Right lobe of liver (tissue), 4 donors: ENCODE results near the gene GDPD4.

Experiments used
- CTCF ChIP-seq, 4 donors: fragments of 200-600 bp in 3 of 4; fragments of 450-650 bp in 1 of 4; IDR thresholded peaks; one replicate each; pipeline versions ENCODE4 v1.5.1 to v1.8.0; 2016 to 2022; ENCODE audit warnings: antibody characterized with exemption in 4 of 4, mild to moderate bottlenecking in 2 of 4
- POLR2A ChIP-seq: fragments of 450-650 bp; IDR thresholded peaks from one replicate; pipeline ENCODE4 v1.6.1; 2017; ENCODE audit warnings: antibody characterized with exemption, mild to moderate bottlenecking
- donor health status: DM: no; HTN: no; CAD: no.
- donor health status: DM: no; HTN: no; CAD: no.
- donor health status: DM: no; HTN: yes; CAD: no.

GRCh38 chr11:77250881-77251640, 50.4 kb downstream of the GDPD4 start:
- TF ChIP-seq POLR2A: no peak
- TF ChIP-seq CTCF (IDR thresholded peaks at IDR 0.05): no peak
